ENCODE measurements around the gene SLC9A9. TPM values are rescaled to one million over a fixed set of nuclear protein-coding genes. Genes with fewer than 3 reads are reported as not detected.

SLC9A9 gene
- polyA plus RNA-seq, 1 donor (not counting 4 experiments of a cell fraction or from before 2014, with no cell fraction given), result 5.2 TPM

GRCh38 chr3:143503325-143503885 lies 344.9 kb downstream of the SLC9A9 start:
- H2AFZ ChIP-seq (ENCODE audit: control insufficient read depth, low read length), result no peak overlapping the region
- no peaks in the 10 kb centered on the region for H3K79me2 ChIP-seq (ENCODE audit: control insufficient read depth, insufficient read depth, low read length)
- no peak overlapping the region for H3K4me3 ChIP-seq (ENCODE audit: control insufficient read depth in 2 of 3, extremely low read depth in 1 of 3, insufficient read depth in 2 of 3, low read depth in 1 of 3, low read length in 3 of 3)
- FAIRE-seq (no peak), DNase-seq (ENCODE audit: low read depth, low spot score) (no peak)
- no peaks in the 10 kb centered on the region for H3K27me3 ChIP-seq (ENCODE audit: control insufficient read depth, extremely low read depth, insufficient read depth, low read length)
- no peaks in the 10 kb centered on the region for H4K20me1 ChIP-seq (ENCODE audit: control insufficient read depth, extremely low read depth, insufficient read depth, low read length)
- dilution Hi-C loops (cut with MboI; ENCODE audit: extremely low pct_ligation_motif_present, low sequenced_read_pairs), result no loop called here
- H3K9me3 ChIP-seq (ENCODE audit: control insufficient read depth, low read depth, low read length), result no peaks in the 10 kb centered on the region
- no peak for TF ChIP-seq EZH2 (IDR thresholded peaks at IDR 0.05; ENCODE audit: low read length)
- TF ChIP-seq, protein P1, sequence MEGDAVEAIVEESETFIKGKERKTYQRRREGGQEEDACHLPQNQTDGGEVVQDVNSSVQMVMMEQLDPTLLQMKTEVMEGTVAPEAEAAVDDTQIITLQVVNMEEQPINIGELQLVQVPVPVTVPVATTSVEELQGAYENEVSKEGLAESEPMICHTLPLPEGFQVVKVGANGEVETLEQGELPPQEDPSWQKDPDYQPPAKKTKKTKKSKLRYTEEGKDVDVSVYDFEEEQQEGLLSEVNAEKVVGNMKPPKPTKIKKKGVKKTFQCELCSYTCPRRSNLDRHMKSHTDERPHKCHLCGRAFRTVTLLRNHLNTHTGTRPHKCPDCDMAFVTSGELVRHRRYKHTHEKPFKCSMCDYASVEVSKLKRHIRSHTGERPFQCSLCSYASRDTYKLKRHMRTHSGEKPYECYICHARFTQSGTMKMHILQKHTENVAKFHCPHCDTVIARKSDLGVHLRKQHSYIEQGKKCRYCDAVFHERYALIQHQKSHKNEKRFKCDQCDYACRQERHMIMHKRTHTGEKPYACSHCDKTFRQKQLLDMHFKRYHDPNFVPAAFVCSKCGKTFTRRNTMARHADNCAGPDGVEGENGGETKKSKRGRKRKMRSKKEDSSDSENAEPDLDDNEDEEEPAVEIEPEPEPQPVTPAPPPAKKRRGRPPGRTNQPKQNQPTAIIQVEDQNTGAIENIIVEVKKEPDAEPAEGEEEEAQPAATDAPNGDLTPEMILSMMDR (optimal IDR thresholded peaks at IDR 0.05 in 1 of 3, IDR thresholded peaks at IDR 0.05 in 1 of 3, conservative IDR thresholded peaks at IDR 0.05 in 1 of 3; ENCODE audit: extremely low read depth in 1 of 3, insufficient read depth in 2 of 3, low read length in 3 of 3), result no peak
- no peaks in the 10 kb centered on the region for H3K36me3 ChIP-seq (ENCODE audit: control insufficient read depth in 2 of 2, extremely low read depth in 1 of 2, insufficient read depth in 2 of 2, low read length in 2 of 2)
- H3K4me2 ChIP-seq (ENCODE audit: control insufficient read depth, extremely low read depth, insufficient read depth, low read depth, low read length), result no peak overlapping the region
- H3K27ac ChIP-seq (ENCODE audit: control insufficient read depth, insufficient read depth, low read length), result no peak overlapping the region
- no peak overlapping the region for H3K9ac ChIP-seq (ENCODE audit: control insufficient read depth, extremely low read depth, insufficient read depth, low read length)
- no peaks in the 10 kb centered on the region for H3K4me1 ChIP-seq (ENCODE audit: control insufficient read depth, extremely low read depth, insufficient read depth, low read length)
- no peaks in the 10 kb centered on the region for H3K9me1 ChIP-seq (ENCODE audit: control insufficient read depth, extremely low read depth, insufficient read depth, low read length)

- H3K4me1 ChIP-seq (ENCODE audit: control insufficient read depth, extremely low read depth, insufficient read depth, low read length), result no peaks in the 10 kb centered on the region
- H4K20me1 ChIP-seq (ENCODE audit: control insufficient read depth, extremely low read depth, insufficient read depth, low read length), result no peaks in the 10 kb centered on the region
- H3K27ac ChIP-seq (ENCODE audit: control insufficient read depth, insufficient read depth, low read length), result no peak overlapping the region
- no peak overlapping the region for H2AFZ ChIP-seq (ENCODE audit: control insufficient read depth, low read length)
- H3K36me3 ChIP-seq (ENCODE audit: control insufficient read depth in 2 of 2, extremely low read depth in 1 of 2, insufficient read depth in 2 of 2, low read length in 2 of 2), result no peaks in the 10 kb centered on the region
- H3K27me3 ChIP-seq (ENCODE audit: control insufficient read depth, extremely low read depth, insufficient read depth, low read length), result no peaks in the 10 kb centered on the region
- no peak overlapping the region for H3K4me2 ChIP-seq (ENCODE audit: control insufficient read depth, extremely low read depth, insufficient read depth, low read depth, low read length)
- no peak for TF ChIP-seq EZH2 (IDR thresholded peaks at IDR 0.05; ENCODE audit: low read length)
- TF ChIP-seq, protein P1 (optimal IDR thresholded peaks at IDR 0.05 in 1 of 3, IDR thresholded peaks at IDR 0.05 in 1 of 3, conservative IDR thresholded peaks at IDR 0.05 in 1 of 3; ENCODE audit: extremely low read depth in 1 of 3, insufficient read depth in 2 of 3, low read length in 3 of 3), result no peak
- H3K4me3 ChIP-seq (ENCODE audit: control insufficient read depth in 2 of 3, extremely low read depth in 1 of 3, insufficient read depth in 2 of 3, low read depth in 1 of 3, low read length in 3 of 3), result no peak overlapping the region
- DNase-seq (ENCODE audit: low read depth, low spot score) (no peak), FAIRE-seq (no peak)
- no peak overlapping the region for H3K9ac ChIP-seq (ENCODE audit: control insufficient read depth, extremely low read depth, insufficient read depth, low read length)
- dilution Hi-C loops (cut with MboI; ENCODE audit: extremely low pct_ligation_motif_present, low sequenced_read_pairs), result no loop called here
- H3K79me2 ChIP-seq (ENCODE audit: control insufficient read depth, insufficient read depth, low read length), result no peaks in the 10 kb centered on the region
- no peaks in the 10 kb centered on the region for H3K9me3 ChIP-seq (ENCODE audit: control insufficient read depth, low read depth, low read length)
- H3K9me1 ChIP-seq (ENCODE audit: control insufficient read depth, extremely low read depth, insufficient read depth, low read length), result no peaks in the 10 kb centered on the region
Observed at GRCh38 chr3:143502081-143502480, 346.2 kb downstream of the SLC9A9 start.

Measured in keratinocyte (primary cell).